ENCODE results near the gene STARD13. TPM values are rescaled to one million over a fixed set of nuclear protein-coding genes. Genes with fewer than 3 reads are reported as not detected.

STARD13 gene
- total RNA-seq, 2 experiments from 2014 or later: not detected

DNA sequence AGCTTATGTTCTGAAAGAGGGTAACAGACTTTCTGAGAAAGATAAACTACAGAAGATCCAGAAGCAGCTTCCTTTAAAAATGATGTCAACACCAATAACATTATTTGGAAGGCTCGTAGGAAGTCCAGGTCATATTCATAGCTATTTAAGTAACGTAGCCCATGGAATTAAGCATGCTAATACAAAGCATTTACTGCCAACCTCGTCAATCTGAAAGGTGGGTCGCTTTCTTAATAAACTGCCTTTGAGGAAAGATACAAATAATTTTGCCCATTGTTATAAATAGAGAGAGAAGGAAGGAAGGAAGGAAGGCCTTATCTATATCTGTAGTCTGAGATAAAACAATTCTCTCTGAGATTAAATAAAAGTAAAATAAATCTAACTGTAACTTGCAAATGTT is 80.3 kb downstream of the STARD13 start:
- no peaks in the 10 kb centered on the region for H3K9me3 Mint-ChIP-seq
- DNase-seq (no peak), ATAC-seq (no peak)
- intact Hi-C loops (cut with micrococcal nuclease): no loop called here
- TF ChIP-seq, protein P1, sequence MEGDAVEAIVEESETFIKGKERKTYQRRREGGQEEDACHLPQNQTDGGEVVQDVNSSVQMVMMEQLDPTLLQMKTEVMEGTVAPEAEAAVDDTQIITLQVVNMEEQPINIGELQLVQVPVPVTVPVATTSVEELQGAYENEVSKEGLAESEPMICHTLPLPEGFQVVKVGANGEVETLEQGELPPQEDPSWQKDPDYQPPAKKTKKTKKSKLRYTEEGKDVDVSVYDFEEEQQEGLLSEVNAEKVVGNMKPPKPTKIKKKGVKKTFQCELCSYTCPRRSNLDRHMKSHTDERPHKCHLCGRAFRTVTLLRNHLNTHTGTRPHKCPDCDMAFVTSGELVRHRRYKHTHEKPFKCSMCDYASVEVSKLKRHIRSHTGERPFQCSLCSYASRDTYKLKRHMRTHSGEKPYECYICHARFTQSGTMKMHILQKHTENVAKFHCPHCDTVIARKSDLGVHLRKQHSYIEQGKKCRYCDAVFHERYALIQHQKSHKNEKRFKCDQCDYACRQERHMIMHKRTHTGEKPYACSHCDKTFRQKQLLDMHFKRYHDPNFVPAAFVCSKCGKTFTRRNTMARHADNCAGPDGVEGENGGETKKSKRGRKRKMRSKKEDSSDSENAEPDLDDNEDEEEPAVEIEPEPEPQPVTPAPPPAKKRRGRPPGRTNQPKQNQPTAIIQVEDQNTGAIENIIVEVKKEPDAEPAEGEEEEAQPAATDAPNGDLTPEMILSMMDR (IDR thresholded peaks at IDR 0.05): no peak
- POLR2A ChIA-PET: no interaction called here
- no peak overlapping the region for H3K4me3 Mint-ChIP-seq
- H3K4me1 Mint-ChIP-seq (ENCODE audit: low read depth): peaks cover 6% of the 10 kb centered on the region
- no peak overlapping the region for H3K27ac Mint-ChIP-seq
- peaks cover 14% of the 10 kb centered on the region for H3K27me3 Mint-ChIP-seq
- CTCF ChIA-PET: interaction anchor here (1.0 kb wide), 1 partner anchor 14 kb away, joined by 3 read pairs; no protein-coding TSS in a partner anchor
- no peaks in the 10 kb centered on the region for H3K36me3 Mint-ChIP-seq (ENCODE audit: low read depth)

DNA sequence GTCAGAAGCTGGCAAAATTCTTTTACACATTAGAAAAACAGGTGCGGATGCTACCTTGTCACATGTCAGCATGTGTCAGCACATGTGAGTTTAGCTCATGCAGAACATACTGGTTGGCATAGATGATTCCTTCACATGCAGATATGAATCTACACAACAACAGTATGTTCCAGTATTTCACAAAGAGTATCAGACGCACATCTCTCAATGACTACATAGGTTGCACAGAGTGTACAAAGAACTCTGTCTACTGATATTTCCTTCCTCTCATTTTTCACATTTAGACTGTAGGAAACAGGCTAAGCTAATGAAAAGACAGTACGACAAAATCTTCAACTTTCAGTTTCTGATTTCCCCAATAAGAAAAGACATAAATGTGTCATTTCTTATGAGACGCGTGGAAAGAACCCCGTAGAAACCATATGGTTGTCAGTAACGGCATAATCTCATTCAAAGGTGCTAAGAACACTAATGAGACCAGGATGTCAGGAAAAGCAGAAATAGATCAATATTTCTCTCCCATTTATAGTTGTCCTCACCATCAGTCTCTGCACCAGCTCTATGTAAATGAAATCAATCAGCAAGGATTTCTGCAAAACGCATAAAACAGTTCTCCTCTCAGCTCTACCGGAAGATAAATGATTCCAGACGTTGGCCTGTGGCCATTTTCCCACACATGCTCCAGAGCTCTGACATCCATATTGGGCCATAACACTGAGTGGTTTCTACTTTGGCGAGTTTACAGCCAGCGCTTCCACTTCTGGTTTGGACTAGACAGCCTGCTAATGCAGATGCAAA is 81.2 kb downstream of the STARD13 start:
- intact Hi-C loops (cut with micrococcal nuclease): no loop called here
- ChIA-PET POLR2A (no interaction called here), CTCF (interaction anchor here (1.2 kb wide), 1 partner anchor 24 kb away, joined by 3 read pairs; no protein-coding TSS in a partner anchor)
- ATAC-seq (no peak), DNase-seq (no peak)
- Mint-ChIP-seq H3K27ac (no peak overlapping the region), H3K4me1 (ENCODE audit: low read depth) (peaks cover 6% of the 10 kb centered on the region), H3K4me3 (no peak overlapping the region), H3K36me3 (ENCODE audit: low read depth) (no peaks in the 10 kb centered on the region), H3K27me3 (peaks cover 14% of the 10 kb centered on the region), H3K9me3 (no peaks in the 10 kb centered on the region)
- TF ChIP-seq, protein P1 (IDR thresholded peaks at IDR 0.05): no peak

DNA sequence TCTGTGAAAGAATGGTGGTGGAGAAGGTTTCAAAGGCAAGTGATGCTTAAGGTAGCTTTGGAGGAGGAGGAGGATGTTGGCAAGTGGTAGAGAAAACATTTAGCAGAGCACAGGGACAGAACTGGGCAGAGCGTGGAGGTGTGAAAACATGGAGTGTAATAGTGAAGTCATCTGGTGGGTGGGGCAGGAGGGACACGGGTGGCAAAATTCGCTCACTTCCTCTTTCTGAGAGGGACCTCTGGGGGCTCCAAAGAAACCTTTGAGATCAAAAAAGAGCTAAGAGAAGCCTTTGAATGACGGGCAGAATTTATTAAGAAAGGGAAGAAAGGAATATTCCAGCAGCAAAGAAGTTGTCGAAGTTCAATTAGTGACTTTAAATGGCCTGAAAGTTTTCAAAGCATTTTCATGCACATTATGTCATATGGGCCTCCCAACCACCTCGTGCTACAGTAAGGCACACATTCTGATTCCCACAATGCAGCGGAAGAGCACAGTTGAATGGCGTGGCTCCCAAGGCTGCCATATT is 82.8 kb downstream of the STARD13 start:
- Mint-ChIP-seq H3K9me3 (no peaks in the 10 kb centered on the region), H3K27ac (no peak overlapping the region), H3K4me3 (no peak overlapping the region), H3K4me1 (ENCODE audit: low read depth) (peaks cover 6% of the 10 kb centered on the region), H3K36me3 (ENCODE audit: low read depth) (no peaks in the 10 kb centered on the region), H3K27me3 (peaks cover 10% of the 10 kb centered on the region)
- intact Hi-C loops (cut with micrococcal nuclease): no loop called here
- ATAC-seq (no peak), DNase-seq (no peak)
- CTCF ChIA-PET: no interaction called here
- POLR2A ChIA-PET: no interaction called here
- TF ChIP-seq, protein P1 (IDR thresholded peaks at IDR 0.05): no peak

DNA sequence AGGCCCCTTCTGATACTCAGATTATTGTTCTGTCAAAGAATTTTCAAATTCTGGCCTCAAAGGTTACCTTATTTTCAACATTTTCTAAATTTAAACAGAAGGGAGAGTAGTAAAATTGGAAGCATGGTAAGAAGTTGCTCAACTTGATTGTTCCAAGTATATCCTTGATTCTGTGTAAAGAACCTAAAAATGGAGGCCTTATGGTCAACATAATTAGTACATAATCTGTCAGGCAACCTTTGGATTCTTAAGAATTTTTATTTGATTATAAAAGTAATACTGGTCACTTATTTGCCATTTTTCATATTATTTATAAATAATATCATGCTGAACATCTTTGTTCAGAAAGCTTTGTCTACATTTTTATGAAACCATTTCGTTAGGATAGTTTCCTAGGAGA is 83.9 kb downstream of the STARD13 start:
- intact Hi-C loops (cut with micrococcal nuclease): no loop called here
- Mint-ChIP-seq H3K4me1 (ENCODE audit: low read depth) (peaks cover 6% of the 10 kb centered on the region), H3K27ac (no peak overlapping the region), H3K9me3 (no peaks in the 10 kb centered on the region), H3K27me3 (peaks cover 7% of the 10 kb centered on the region), H3K36me3 (ENCODE audit: low read depth) (no peaks in the 10 kb centered on the region), H3K4me3 (no peak overlapping the region)
- ChIA-PET CTCF (no interaction called here), POLR2A (no interaction called here)
- no peak for DNase-seq
- TF ChIP-seq, protein P1 (IDR thresholded peaks at IDR 0.05): no peak
- no peak for ATAC-seq

DNA sequence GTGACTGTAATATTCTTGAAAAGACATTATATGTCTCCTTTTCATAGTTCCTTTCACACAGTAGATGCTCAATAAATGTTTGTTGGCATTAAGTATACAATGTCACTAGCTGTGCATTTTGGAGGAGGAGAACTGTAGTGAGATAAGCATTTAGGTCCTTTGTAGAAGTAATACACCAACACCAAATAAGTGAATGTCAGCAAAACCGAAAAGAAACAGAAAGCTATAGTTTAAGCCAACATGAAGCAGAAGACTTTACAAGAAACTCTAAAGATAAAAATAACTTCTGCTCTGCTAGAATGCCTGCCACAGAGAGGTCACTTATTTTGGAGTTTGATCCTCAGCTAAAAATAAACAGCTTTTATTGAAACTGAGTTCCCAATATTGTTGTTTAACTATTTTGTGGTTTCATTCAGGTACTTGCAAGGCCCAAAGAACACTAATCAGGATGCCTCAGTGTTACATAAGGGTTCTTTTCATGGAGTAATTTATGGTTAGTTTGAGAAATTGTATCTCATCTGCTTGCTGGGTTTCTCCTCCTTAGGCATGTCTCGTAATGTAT is 86.2 kb downstream of the STARD13 start:
- intact Hi-C loops (cut with micrococcal nuclease): no loop called here
- Mint-ChIP-seq H3K36me3 (ENCODE audit: low read depth) (no peaks in the 10 kb centered on the region), H3K4me3 (no peak overlapping the region), H3K27ac (no peak overlapping the region), H3K4me1 (ENCODE audit: low read depth) (no peaks in the 10 kb centered on the region), H3K9me3 (no peaks in the 10 kb centered on the region), H3K27me3 (peaks cover 4% of the 10 kb centered on the region)
- TF ChIP-seq, protein P1 (IDR thresholded peaks at IDR 0.05): no peak
- ChIA-PET CTCF (no interaction called here), POLR2A (no interaction called here)
- no peak for ATAC-seq
- no peak for DNase-seq
